ENCODE measurements around the gene KNDC1. TPM values are rescaled to one million over a fixed set of nuclear protein-coding genes. Genes with fewer than 3 reads are reported as not detected.
"Not testable (repeated sequence)": the region's sequence is repeated elsewhere in the genome, so short reads cannot be mapped to it uniquely, and the experiment has no call there.

KNDC1 gene
- total RNA-seq, 2 experiments from 2014 or later, result 0.17 to 0.25 TPM

DNA sequence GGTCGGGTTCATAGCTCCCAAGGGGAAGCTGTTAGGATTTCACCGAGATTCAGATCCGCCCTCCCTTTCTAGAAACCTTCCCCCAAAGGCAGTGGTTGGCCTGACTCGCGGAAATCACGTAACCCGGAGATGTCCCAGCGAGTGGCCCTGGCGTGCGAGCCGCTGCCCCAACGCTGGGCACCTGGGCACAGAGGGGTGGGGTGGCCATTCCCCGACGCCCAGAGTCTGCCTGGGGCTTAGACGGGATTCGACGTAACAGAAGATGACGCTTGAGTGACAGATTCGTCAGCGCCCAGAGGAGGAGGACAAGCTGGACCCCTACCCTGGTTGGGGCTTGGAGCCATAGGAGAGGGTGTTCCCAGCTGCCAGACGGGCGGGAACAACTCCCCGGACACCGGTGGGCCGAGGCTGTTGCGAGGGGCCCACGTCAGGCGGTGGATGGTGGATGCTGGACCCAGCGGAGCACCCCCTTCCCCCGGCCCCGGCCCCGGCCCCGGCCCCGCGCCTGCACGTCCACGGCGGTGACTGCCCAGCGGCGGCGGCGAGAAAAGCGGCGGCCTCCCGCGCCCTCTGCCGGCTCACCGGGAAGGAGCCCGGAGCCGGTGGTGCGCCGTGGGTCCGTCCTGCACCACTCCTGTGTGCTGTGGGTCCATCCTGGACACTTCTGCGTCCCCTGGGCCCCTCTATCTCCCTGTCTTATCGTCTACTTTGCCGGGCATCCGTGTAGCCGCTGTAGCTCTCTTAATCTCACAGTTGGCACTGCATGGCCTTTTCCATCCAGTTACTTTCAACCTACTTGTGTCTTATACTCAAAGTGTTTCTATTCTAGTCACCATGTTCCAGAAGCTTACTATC, 35.4 kb upstream of the KNDC1 start:
- CTCF ChIA-PET, result interaction anchor here (0.8 to 1.8 kb wide), 3 partner anchors 55 to 287 kb away, joined by 3 to 7 read pairs (median 3); no protein-coding TSS in a partner anchor
- POLR2A ChIA-PET, result no interaction called here

DNA sequence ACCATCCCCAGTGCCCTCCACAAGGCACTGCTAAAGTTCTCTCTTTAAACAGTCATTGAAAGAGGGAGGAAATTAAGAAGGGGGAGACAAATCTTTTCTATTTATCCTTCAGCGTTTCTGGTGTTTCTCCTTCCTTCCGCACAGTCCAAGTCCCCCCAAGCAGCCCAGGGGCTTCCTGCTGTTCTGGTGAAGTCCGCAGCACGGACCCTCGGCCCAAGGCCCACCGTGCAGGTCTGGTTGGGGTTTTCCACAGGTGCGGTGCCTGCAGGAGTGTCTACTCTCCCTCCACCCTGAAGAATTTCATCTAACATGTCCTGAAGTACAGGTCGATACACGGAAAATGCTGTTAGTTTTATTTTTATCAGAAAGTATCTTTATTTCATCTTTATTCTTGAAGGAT, 34.1 kb upstream of the KNDC1 start:
- POLR2A ChIA-PET, result no interaction called here
- CTCF ChIA-PET, result interaction anchor here (0.8 to 1.0 kb wide), 2 partner anchors 54 to 288 kb away, joined by 3 read pairs; no protein-coding TSS in a partner anchor

DNA sequence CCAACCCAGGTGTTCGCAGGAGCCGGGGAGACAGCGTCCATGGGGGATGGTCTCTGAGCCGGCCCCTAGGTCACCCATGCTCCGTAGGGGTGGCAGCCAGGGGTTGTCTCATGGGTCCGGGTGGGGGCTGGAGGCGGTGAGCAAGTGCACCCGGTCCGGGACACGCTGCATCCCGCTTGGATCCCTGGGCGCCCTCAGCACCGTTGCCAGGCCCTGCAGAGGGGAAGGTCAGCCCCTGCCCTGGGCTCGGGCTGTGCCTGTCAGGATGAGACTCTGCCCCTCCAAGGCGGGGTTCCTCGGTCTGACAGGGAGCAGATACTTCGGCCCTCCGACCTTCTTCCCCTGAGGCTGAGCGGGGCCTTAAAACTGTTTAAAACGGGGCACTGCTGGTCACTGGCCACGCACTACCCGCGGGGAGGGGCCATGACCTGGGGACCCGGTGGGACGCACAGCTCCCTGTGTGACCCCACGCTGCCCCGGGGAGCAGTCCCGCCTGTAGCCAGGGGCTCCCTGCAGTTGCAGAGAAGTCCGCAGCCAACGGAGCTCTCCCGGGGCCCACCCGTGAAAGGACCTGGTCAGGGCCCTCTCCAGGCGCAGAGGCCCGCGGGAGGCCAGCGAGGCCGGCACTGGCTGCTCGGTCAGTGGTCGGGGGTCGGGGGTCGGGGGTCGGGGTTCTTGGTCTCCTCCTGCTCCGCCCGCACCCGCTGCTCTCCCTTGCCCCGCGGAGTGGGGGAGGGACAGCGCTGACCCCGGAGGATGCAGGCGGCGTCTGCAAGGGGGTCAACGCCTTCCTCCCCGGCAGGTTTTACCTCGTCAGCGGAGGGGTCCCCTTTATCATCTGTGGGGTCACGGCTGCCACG, 33.4 kb upstream of the KNDC1 start:
- ChIA-PET POLR2A (no interaction called here), CTCF (no interaction called here)

DNA sequence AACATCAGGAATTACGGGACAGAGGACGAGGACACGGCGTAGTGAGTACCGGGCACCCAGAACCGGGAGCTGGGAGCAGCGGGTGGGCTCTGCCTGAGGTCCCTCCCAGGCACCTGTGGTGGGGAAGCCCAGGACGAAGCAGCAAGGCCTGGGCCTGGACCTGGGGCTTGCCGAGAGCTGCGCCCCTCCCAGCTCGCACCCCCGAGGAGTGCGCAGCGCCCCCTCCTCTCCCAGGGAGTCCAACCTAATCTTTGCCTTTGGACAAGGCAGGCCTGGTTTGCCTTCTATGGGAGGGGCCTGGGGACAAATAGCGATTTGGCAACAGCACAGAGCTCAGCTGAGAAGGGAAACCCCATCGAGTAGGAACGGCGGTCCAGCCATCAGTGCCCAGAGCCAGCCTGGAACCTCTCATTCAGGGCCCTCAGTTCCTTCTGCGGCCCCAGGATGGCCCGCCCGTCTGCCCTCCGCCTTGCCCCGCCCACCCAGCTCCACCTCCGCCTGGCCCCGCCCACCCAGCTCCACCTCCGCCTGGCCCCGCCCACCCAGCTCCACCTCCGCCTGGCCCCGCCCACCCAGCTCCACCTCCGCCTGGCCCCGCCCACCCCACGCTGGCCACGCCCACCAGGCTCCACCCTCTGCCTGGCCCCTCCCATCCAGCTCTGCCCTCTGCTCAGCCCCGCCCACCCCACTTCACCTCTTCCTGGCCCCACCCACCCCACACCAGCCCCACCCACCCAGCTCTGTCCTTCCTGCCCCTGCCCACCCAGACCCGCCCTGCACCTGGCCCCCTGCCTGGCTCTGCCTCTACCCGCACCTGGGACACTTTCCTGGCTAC, 32.5 kb upstream of the KNDC1 start:
- CTCF ChIA-PET, result no interaction called here
- POLR2A ChIA-PET, result no interaction called here

DNA sequence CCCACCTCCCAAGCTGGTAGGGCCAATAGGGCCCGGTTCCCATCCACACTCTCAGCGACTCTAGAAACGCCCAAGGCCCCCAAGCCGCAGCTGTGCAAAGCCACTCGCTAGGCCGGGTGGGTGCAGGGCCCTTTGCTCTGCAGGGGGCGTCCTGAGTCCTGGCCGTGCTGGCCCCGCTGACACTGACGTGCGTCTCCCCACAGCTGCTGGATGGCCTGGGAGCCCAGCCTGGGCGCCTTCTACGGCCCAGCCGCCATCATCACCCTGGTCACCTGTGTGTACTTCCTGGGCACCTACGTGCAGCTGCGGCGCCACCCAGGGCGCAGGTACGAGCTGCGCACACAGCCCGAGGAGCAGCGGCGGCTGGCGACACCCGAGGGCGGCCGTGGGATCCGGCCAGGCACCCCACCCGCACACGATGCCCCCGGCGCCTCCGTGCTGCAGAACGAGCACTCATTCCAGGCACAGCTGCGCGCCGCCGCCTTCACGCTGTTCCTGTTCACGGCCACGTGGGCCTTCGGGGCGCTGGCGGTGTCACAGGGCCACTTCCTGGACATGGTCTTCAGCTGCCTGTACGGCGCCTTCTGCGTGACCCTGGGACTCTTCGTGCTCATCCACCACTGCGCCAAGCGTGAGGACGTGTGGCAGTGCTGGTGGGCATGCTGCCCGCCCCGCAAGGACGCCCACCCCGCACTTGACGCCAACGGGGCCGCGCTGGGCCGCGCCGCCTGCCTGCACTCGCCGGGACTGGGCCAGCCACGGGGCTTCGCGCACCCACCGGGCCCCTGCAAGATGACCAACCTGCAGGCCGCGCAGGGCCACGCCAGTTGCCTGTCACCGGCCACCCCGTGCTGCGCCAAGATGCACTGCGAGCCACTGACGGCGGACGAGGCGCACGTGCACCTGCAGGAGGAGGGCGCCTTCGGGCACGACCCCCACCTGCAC, 31.6 kb upstream of the KNDC1 start:
- POLR2A ChIA-PET, result no interaction called here
- CTCF ChIA-PET, result no interaction called here

DNA sequence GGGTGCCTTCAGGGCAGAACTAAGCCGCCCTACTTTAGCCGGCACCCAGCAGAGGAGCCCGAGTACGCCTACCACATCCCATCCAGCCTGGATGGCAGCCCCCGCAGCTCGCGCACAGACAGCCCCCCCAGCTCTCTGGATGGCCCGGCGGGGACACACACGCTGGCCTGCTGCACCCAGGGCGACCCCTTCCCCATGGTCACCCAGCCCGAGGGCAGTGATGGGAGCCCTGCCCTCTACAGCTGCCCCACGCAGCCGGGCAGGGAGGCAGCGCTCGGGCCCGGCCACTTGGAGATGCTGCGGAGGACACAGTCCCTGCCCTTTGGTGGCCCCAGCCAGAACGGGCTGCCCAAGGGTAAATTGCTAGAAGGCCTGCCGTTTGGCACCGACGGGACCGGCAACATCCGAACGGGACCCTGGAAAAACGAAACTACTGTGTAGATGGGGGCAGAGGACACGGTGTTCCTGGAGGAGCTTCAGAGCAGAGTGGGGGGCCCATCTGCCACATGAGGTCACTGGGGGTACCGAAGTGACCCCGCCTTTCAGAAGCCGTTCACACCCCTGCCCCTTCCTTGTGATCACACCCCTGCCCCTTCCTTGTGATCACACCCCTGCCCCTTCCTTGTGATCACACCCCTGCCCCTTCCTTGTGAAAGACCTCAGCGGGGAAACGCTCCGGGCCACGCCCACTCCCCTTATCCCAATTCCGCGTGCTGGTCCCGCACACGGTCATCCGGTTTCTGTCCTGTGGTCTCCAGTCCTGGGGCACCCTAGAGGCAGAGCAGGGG, 30.8 kb upstream of the KNDC1 start:
- ChIA-PET CTCF (no interaction called here), POLR2A (no interaction called here)

DNA sequence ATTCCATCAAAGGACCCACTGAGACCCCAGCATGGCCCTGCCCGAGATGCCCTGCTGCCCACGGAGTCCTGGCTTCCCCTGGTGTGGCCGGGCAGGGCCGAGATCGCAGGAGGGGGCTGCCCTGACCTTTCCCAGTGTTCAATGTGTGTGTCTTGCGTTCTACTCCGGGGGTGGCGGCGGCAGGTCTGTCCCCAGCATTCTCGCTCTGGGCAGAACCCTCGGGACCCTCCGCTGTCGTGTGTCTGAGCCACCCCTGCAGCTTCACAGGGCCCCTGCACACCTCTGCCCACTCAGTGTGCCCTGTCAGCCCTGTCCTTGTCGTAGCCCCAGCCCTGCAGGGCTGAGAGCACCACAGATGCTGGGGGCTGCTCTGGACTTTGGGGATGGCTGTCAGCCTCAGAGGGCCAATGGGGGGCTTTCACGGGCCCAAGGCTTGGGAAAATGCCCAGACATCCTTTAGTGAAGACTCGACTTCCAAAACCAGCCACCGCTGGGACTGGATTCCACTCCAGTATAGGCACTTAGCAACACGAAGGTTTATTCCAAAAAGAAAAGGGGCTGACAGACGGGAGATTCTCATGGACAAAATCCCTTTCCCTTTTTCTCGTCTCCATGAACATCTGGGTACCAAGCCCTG, 30.0 kb upstream of the KNDC1 start:
- ChIA-PET POLR2A (no interaction called here), CTCF (no interaction called here)

DNA sequence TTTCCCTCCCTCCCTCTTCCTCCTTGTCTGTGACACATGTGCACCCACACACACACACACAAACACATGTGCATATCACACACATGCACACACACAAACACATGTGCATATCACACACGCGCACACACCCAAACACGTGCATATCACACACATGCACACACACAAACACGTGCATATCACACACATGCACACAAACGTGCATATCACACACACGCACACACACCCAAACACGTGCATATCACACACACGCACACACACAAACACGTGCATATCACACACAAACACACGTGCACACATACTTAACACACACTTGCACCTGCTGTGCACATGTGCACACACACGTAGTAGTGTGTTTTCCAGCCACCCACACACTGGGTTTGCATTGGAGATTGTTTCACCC, 29.4 kb upstream of the KNDC1 start:
- ChIA-PET CTCF (no interaction called here), POLR2A (no interaction called here)

DNA sequence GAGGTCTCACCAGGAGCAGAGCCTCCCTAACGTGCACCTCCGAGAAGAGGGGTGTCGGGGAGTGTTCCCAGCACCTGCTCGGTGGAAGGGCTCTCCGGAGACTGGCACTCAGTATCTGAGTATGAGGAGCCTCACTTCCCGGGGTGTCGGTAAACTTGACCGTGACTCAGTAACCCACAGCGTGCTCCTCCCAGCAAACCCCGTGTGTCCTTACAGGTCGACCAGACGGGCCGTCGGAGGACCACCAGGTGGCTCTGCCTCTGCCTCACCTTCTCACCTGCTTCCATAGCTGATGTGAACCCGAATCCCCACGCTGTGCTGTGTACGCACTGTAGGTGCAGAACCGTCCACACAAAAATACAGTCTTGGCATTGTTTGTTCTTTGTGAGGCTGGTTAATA, 29.0 kb upstream of the KNDC1 start:
- ChIA-PET CTCF (no interaction called here), POLR2A (no interaction called here)

DNA sequence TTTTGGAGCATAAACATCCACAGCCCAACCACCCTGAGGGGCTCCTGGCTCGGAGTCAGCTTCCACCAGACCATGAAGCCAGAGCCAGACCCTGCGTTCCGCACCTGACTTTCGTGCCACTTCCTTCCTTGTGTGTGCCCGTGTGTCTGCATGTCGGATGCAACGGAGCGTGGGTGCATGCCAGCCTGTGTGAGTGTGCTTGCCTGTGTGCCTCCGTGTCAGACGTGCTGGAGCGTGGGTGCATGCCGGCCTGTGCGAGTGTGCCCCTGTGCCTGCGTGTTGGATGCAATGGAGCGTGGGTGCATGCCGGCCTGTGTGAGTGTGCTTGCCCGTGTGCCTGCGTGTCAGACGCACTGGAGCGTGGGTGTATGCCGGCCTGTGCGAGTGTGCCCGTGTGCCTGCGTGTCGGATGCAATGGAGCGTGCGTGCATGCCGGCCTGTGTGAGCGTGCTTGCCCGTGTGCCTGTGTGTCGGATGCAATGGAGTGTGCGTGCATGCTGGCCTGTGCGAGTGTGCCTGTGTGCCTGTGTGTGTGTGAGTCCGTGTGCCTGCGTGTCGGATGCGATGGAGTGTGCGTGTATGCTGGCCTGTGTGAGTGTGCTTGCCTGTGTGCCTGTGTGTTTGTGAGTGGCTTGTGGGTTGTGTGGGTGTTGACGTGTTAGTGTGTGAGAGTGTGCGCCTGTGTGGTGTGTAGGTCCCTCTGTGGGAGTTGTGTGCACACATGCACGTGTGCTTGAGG, 28.1 kb upstream of the KNDC1 start:
- ChIA-PET CTCF (no interaction called here), POLR2A (no interaction called here)

DNA sequence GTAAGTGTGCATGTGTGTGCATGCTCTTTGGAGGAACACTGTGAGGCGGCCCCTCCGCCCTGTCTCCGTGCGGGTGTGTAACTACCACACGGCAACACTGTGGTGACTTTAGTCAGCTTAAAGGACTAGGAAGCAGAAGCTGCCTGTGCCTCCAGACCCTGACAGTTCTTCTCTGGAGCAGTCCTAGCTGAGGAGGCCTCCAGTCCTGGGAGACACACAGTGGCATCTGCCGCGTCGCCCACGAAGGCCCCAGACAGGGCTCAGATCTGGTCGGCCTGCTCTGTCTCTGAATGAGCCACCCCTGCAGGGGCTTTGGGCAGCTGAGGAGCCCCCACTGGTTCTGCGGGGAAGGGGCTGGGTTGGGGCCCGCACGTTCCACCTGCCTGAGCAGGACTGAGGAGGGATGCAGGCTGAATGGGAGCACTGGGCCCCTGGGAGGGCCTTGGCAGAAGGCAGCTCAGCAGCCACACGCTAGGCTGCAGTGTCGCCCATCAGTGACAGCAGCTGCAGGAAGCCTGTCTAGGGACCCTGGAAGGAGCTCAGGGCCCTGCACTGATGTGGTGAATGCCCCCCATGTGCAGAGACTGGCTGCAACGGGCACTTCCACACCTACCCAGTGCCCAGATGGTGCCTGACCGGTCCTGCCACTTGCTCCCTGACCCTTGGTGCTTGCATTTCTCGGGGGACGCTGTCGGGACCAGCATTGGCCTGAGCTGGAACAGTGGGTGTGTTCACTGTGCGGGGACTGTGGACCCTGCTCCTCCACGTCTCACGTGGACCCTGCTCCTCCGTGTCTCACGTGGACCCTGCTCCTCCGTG, 27.3 kb upstream of the KNDC1 start:
- ChIA-PET POLR2A (no interaction called here), CTCF (no interaction called here)

DNA sequence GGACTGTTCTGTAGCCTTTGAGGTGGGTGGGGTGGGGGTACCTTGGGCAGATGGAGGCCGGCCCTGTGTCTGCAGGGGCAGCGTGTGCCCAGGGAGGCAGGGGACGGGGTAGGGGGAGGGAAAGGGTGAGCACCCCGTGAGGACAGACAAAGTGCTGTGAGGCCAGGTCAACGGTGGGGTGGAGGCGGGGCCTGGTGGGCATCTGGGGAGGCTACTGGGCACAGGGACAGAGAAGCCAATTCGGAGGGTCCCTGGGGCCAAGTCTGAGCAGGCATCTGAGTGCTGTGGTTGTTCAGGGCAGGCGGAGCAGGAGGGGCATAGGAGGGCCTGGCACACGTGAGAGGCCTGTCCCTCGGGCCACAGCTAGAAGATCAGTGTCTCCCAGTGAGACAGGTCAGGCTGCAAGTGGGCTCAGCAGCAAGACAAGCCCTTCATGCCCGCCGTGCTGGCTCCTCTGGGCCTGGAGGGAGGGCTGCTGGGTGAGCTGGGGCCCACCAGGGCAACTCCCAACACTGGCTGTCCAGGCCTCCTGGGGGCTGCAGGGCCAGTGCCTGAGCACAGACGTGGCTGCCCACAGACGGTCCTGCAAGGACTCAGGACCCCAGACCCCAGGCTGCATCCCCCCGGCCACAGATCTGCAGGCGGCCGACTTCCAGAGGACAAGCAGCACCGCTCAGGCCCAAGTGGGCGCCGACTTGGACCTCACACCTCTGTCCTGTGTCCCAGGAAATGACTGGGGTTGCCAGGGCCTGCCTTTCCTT, 26.4 kb upstream of the KNDC1 start:
- CTCF ChIA-PET, result no interaction called here
- POLR2A ChIA-PET, result no interaction called here

DNA sequence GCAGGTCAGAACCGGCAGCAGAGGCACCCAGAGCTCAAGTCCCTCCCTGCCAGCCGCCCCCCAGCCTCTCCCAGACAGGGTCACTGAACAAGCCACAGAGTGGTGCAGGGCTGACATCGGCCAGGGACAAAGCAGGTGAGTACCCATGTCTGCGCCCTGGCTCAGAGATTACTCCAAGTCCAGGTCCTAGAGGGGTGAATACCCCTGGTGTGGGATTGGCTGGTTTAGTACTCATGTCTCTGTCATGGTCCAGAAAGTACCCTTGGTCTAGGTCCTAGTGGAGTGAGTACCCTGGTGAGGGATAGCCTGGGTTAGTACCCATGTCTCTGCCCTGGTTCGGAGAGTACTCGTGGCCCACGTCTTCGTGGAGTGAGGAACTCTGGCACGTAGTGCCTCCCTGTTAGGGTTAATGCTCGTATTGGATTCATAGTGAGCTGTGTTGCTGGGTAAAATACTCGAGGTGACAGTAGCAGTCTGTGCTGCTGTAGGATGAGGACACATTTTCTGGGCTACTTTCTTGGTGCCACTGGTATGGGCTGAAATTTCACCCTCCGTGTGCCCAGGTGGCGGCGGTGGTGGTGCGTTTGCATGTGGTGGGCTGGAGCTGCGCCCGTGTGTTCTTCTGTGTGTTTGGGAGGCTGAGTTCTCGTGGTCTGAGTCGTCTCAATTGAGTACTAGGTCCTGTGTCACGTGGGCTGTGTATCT, 25.5 kb upstream of the KNDC1 start:
- ChIA-PET CTCF (no interaction called here), POLR2A (no interaction called here)

DNA sequence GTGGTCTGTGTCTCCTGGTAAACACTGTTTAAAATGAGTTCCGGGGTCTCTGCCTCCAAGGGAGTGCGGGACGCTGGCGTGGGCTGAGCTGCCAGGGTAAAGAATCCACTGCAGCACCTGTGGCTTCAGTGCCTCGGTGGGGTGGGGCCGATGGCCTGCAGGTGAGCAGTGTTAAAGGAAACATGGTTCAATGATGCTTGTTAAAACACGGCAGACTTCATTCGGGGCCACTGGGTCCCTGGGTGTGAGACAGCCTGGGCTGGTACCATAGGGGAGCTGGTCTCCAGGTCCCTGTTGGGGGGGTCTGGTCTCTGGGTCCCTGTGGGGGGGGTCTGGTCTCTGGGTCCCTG, 24.9 kb upstream of the KNDC1 start:
- POLR2A ChIA-PET, result no interaction called here
- CTCF ChIA-PET, result no interaction called here

DNA sequence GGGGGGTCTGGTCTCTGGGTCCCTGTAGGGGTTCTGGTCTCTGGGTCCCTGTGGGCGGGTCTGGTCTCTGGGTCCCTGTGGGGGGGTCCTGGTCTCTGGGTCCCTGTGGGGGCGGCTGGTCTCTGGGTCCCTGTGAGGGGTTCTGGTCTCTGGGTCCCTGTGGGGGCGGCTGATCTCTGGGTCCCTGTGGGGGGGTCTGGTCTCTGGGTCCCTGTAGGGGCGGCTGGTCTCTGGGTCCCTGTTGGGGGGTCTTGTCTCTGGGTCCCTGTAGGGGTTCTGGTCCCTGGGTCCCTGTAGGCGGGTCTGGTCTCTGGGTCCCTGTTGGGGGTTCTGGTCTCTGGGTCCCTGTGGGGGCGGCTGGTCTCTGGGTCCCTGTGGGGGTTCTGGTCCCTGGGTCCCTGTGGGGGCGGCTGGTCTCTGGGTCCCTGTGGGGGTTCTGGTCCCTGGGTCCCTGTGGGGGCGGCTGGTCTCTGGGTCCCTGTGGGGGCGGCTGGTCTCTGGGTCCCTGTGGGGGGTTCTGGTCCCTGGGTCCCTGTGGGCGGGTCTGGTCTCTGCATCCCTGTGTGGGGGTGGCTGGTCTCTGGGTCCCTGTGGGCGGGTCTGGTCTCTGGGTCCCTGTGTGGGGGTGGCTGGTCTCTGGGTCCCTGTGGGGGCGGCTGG, 22.4 kb upstream of the KNDC1 start:
- POLR2A ChIA-PET, CTCF ChIA-PET: not testable (repeated sequence)

All from activated CD8-positive, alpha-beta memory T cell treated with anti-CD3 and anti-CD28 coated beads for 36 hours (primary cell).